Panc1 (cell line): Measurements from ENCODE around the gene C4orf50. TPM values are rescaled to one million over a fixed set of nuclear protein-coding genes. Genes with fewer than 3 reads are reported as not detected.
"Not testable (repeated sequence)": the region's sequence is repeated elsewhere in the genome, so short reads cannot be mapped to it uniquely, and the experiment has no call there.

ENCODE experiments used
- ATAC-seq: fragments of 200-7000 bp; cut with Tn5 transposase; 2 replicates; pipeline ENCODE4 v1.9.1; 2020; ENCODE audit warnings: mild to moderate bottlenecking, moderate library complexity
- BruUV-seq: library from RNA; stranded (reverse); fragments of 400-500 nt; replicated peaks from 2 replicates; lab custom pipeline; 2021; lab: Mats Ljungman, UMichigan
- CTCF ChIA-PET: fragments of 300-600 bp; sonication (Branson Sonifier 250); formaldehyde crosslinking; loops from one replicate; lab custom pipeline; 2022; ENCODE audit warnings: antibody characterized with exemption; lab: Charles Lee
- POLR2A ChIA-PET: fragments of 300-600 bp; sonication (Branson Sonifier 250); formaldehyde crosslinking; loops from one replicate; lab custom pipeline; 2022; ENCODE audit warnings: antibody characterized with exemption; lab: Charles Lee
- DNase-seq: peaks from one replicate; pipeline ENCODE4 v3.0.0-alpha.2; 2010; ENCODE audit warnings: low read depth, low spot score
- H3K27ac ChIP-seq: 2 replicates; pipeline ENCODE4 v1.5.1; 2011; ENCODE audit warnings: mild to moderate bottlenecking, low read length, inconsistent platforms
- H3K27me3 ChIP-seq: fragments of 200-500 bp; sonication (Bioruptor generic); 2 replicates; pipeline ENCODE4 v1.6.0; 2014; ENCODE audit warnings: low read length, inconsistent platforms; ENCODE audit not compliant: control insufficient read depth, insufficient read depth
- H3K36me3 ChIP-seq: fragments of 200-500 bp; sonication (Bioruptor generic); 2 replicates; pipeline ENCODE4 v1.5.1; 2014; ENCODE audit warnings: inconsistent platforms, mild to moderate bottlenecking, low read length, moderate library complexity; ENCODE audit not compliant: control insufficient read depth, insufficient read depth
- H3K4me1 ChIP-seq: 2 replicates; pipeline ENCODE4 v1.5.1; 2011; ENCODE audit warnings: inconsistent platforms, mild to moderate bottlenecking, low read length, moderate library complexity; ENCODE audit not compliant: control insufficient read depth, insufficient read depth
- H3K4me3 ChIP-seq, 2 experiments: 2 replicates each; pipeline ENCODE4 v1.5.1; 2011 to 2012; ENCODE audit warnings: low read depth in 2 of 2, low read length in 2 of 2, mild to moderate bottlenecking in 2 of 2, inconsistent platforms in 1 of 2, moderate library complexity in 1 of 2
- H3K9me3 ChIP-seq: fragments of 200-500 bp; sonication (Bioruptor generic); 2 replicates; pipeline ENCODE4 v1.5.1; 2014; ENCODE audit warnings: low read depth, mild to moderate bottlenecking, inconsistent platforms, low read length, moderate library complexity; ENCODE audit not compliant: control insufficient read depth, insufficient read depth
- POLR2AphosphoS5 ChIP-seq: IDR thresholded peaks from 2 replicates; pipeline ENCODE4 v1.6.1; 2012; ENCODE audit warnings: mild to moderate bottlenecking, low read depth, low read length, moderate library complexity
- SIN3A ChIP-seq: IDR thresholded peaks from 2 replicates; pipeline ENCODE4 v1.6.1; 2012; ENCODE audit warnings: low read depth, mild to moderate bottlenecking, low read length, moderate library complexity, borderline replicate concordance; ENCODE audit not compliant: insufficient read depth
- TCF7L2 ChIP-seq: IDR thresholded peaks from 2 replicates; pipeline ENCODE4 v1.6.1; 2011; ENCODE audit warnings: mild to moderate bottlenecking, low read depth, low read length, inconsistent platforms
- in situ Hi-C: cut with HindIII; loops from 2 replicates; pipeline ENCODE4 v1.10.0; 2016; ENCODE audit warnings: low sequenced_read_pairs, low pct_unique_long_range_greater_than_20kb
- intact Hi-C: fragments of 100-400 bp; cut with micrococcal nuclease; formaldehyde crosslinking; loops from one replicate; pipeline ENCODE4 v1.10.0; 2022; ENCODE audit not compliant: unreplicated experiment
- total RNA-seq: library from RNA; stranded (reverse); gene quantifications from one replicate; pipeline ENCODE4 v1.2.1, GENCODE V29; 2021; ENCODE audit not compliant: unreplicated experiment
- TF ChIP-seq, protein P1 (sequence below): fragments of 450-650 bp; IDR thresholded peaks from 2 replicates; pipeline ENCODE4 v1.5.1; 2017; ENCODE audit warnings: mild to moderate bottlenecking
- TF ChIP-seq, protein P2 (sequence below), 2 experiments: IDR thresholded peaks; 2 replicates each; pipeline ENCODE4 v1.6.1; 2011 to 2012; ENCODE audit warnings: low read depth in 2 of 2, control low read depth in 1 of 2, low read length in 1 of 2, mild to moderate bottlenecking in 1 of 2, moderate library complexity in 1 of 2; ENCODE audit not compliant: insufficient read depth in 1 of 2

C4orf50 gene
- total RNA-seq, 1 experiment from 2014 or later = under 0.01 TPM

DNA sequence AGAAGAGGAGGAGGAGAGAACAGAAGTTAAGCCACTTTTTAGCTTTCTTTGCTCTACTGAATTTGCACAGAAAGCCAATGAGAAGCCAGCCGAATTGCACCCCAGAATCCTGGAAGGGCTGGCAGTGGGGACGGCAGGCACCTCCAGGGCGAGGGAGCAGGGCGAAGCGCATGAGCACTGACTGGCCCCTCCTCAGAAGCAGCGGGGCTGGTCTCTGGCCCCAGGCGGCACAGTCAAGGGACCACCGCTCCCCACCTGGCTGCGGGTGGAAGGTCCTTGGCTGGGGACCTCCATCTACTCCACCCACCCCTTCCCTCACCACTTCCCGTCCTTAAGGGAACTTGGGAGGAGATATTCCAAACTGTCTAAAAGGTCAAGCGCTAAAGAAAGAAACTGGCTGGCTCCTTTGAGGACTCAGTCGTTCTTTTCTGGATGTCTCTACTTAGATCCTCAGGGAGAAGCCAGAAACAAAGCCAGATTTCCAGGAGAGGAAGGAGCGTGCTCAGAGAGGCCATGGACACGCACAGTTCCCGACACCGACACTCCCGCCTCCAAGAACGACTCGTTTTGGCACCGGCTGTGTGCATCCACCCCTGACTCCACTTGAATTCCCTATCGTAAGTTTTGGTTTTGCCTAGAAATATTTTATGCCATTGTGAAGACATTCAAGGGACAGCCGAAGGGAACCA is 65.8 kb downstream of the C4orf50 start:
- BruUV-seq = no TSS peak
- Histone ChIP-seq H3K27ac (no peak overlapping the region), H3K36me3 (no peaks in the 10 kb centered on the region), H3K27me3 (no peaks in the 10 kb centered on the region), H3K9me3 (no peaks in the 10 kb centered on the region), H3K4me1 (no peaks in the 10 kb centered on the region), H3K4me3 (no peak overlapping the region)
- DNase-seq (no peak), ATAC-seq (no peak)
- CTCF ChIA-PET = interaction anchor here (0.5 kb wide), 1 partner anchor 893 kb away, joined by 8 read pairs; no protein-coding TSS in a partner anchor
- intact Hi-C loops = no loop called here
- in situ Hi-C loops = no loop called here
- POLR2A ChIA-PET = no interaction called here
- TF ChIP-seq, protein P1, sequence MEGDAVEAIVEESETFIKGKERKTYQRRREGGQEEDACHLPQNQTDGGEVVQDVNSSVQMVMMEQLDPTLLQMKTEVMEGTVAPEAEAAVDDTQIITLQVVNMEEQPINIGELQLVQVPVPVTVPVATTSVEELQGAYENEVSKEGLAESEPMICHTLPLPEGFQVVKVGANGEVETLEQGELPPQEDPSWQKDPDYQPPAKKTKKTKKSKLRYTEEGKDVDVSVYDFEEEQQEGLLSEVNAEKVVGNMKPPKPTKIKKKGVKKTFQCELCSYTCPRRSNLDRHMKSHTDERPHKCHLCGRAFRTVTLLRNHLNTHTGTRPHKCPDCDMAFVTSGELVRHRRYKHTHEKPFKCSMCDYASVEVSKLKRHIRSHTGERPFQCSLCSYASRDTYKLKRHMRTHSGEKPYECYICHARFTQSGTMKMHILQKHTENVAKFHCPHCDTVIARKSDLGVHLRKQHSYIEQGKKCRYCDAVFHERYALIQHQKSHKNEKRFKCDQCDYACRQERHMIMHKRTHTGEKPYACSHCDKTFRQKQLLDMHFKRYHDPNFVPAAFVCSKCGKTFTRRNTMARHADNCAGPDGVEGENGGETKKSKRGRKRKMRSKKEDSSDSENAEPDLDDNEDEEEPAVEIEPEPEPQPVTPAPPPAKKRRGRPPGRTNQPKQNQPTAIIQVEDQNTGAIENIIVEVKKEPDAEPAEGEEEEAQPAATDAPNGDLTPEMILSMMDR = no peak
- no peak for TF ChIP-seq TCF7L2
- TF ChIP-seq, protein P2, sequence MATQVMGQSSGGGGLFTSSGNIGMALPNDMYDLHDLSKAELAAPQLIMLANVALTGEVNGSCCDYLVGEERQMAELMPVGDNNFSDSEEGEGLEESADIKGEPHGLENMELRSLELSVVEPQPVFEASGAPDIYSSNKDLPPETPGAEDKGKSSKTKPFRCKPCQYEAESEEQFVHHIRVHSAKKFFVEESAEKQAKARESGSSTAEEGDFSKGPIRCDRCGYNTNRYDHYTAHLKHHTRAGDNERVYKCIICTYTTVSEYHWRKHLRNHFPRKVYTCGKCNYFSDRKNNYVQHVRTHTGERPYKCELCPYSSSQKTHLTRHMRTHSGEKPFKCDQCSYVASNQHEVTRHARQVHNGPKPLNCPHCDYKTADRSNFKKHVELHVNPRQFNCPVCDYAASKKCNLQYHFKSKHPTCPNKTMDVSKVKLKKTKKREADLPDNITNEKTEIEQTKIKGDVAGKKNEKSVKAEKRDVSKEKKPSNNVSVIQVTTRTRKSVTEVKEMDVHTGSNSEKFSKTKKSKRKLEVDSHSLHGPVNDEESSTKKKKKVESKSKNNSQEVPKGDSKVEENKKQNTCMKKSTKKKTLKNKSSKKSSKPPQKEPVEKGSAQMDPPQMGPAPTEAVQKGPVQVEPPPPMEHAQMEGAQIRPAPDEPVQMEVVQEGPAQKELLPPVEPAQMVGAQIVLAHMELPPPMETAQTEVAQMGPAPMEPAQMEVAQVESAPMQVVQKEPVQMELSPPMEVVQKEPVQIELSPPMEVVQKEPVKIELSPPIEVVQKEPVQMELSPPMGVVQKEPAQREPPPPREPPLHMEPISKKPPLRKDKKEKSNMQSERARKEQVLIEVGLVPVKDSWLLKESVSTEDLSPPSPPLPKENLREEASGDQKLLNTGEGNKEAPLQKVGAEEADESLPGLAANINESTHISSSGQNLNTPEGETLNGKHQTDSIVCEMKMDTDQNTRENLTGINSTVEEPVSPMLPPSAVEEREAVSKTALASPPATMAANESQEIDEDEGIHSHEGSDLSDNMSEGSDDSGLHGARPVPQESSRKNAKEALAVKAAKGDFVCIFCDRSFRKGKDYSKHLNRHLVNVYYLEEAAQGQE (IDR thresholded peaks at IDR 0.05; ENCODE audit: insufficient read depth in 1 of 2, low read depth in 2 of 2, low read length in 1 of 2) = no peak
- no peak for TF ChIP-seq SIN3A
- TF ChIP-seq POLR2AphosphoS5 = no peak

GRCh38 chr4:5946653-5947052 is 71.6 kb downstream of the C4orf50 start:
- H3K9me3 ChIP-seq, H3K27ac ChIP-seq, DNase-seq, intact Hi-C loops, BruUV-seq, H3K4me3 ChIP-seq, ATAC-seq, in situ Hi-C loops, CTCF ChIA-PET, H3K27me3 ChIP-seq, H3K4me1 ChIP-seq, POLR2A ChIA-PET, H3K36me3 ChIP-seq: not testable (repeated sequence)

GRCh38 chr4:5945936-5946335 is 72.3 kb downstream of the C4orf50 start:
- Histone ChIP-seq H3K27ac (no peak overlapping the region), H3K4me1 (no peaks in the 10 kb centered on the region), H3K4me3 (no peak overlapping the region), H3K27me3 (no peaks in the 10 kb centered on the region), H3K9me3 (no peaks in the 10 kb centered on the region), H3K36me3 (no peaks in the 10 kb centered on the region)
- no peak for TF ChIP-seq SIN3A
- TF ChIP-seq, protein P1 = no peak
- no peak for TF ChIP-seq POLR2AphosphoS5
- TF ChIP-seq, protein P2 (IDR thresholded peaks at IDR 0.05; ENCODE audit: insufficient read depth in 1 of 2, low read depth in 2 of 2, low read length in 1 of 2) = no peak
- TF ChIP-seq TCF7L2 = no peak
- ATAC-seq (no peak), DNase-seq (no peak)
- in situ Hi-C loops = no loop called here
- BruUV-seq = no TSS peak
- POLR2A ChIA-PET = no interaction called here
- intact Hi-C loops = no loop called here
- CTCF ChIA-PET = no interaction called here
